CD1c-positive myeloid dendritic cell (primary cell): Measurements from ENCODE around the gene GATA2.

Experiments
- DNase-seq: peaks from one replicate; pipeline ENCODE4 v3.0.0-alpha.2; 2016; ENCODE audit errors: extremely low spot score

GATA2 gene

DNA sequence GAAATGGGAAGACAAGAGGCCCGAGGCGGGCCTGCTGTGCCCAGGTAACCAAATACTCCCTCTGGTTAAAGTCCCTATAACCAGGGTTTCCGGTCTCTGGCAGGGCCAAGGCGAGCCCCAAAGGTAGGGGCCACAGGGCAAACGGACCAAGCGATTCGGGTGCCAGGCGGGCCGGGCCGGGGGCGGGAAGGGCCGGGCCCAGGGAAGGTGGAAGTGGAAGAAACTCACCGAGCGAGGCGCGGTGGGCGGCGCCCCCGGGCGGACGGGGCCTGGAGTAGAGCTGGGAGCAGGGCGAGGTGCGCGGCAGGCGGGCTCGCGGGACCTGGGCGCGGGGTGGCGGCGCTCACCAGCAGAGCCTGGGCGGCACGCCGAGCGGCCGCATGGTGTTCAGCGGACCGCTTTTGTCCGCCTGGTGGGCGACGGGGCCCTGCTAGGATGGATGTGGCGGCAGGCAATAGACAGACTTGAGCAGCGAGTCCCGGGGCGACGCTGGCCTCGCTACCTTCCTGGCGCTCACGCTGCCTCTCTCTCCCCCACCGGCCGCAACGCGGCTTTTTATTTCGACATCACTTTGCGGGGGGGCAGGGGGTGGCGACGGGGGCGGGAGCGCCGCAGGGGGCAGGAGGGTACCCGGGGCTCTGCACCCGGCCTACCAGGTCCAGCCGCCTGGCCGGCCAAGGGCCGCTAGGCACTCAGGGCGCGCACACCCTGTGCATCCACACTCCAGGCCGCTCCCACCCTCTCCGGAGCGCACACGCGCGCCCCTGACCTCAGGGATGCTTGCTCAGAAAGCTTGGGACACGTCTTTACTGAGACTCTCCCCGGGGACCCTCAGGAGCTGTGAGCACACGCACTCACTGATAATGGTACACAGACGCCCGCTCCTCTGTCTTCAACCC is at the start of gene GATA2:
Gene GATA2, minus strand, starts transcription at position 531 of the 899 bp plus-strand sequence. CDS start 6,170 bp downstream, outside the sequence.
- peak; percentile 45 for DNase-seq

GRCh38 chr3:128541246-128541645 is 48.2 kb upstream of the GATA2 start:
- no peak for DNase-seq

GRCh38 chr3:128539376-128539775 is 46.4 kb upstream of the GATA2 start:
- DNase-seq = no peak

DNA sequence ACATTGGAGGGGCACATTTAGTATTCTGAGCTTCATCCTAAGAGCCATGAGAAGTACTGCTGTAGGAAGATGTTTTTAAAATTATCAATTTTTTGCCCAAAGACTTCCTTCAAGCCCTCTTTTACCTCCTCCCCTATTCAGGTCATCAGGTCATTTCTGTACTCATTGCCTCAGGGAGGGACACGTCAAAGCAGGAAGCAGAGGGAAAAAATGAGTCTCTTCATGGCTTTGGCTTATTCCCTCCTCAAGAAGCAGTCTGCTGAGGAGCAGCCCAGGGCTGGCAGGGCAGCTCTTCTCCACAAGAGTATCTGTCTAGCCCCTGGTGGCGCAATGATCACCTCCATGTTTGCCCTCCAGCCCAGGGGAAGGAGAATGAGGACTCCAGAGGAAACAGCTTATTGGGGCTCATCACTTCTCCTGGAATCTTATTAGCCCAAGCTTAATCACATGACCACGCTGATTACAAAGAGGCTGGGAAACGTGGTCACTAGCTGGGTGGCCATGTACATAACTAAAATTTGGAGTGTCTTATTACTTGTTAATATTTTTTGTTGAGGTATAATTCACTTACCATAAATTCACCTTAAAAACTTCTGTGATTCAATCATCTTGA is 44.2 kb upstream of the GATA2 start:
- DNase-seq = no peak

- DNase-seq = peak; percentile 17
Measured at GRCh38 chr3:128532012-128532983, 39.3 kb upstream of the GATA2 start.

DNA sequence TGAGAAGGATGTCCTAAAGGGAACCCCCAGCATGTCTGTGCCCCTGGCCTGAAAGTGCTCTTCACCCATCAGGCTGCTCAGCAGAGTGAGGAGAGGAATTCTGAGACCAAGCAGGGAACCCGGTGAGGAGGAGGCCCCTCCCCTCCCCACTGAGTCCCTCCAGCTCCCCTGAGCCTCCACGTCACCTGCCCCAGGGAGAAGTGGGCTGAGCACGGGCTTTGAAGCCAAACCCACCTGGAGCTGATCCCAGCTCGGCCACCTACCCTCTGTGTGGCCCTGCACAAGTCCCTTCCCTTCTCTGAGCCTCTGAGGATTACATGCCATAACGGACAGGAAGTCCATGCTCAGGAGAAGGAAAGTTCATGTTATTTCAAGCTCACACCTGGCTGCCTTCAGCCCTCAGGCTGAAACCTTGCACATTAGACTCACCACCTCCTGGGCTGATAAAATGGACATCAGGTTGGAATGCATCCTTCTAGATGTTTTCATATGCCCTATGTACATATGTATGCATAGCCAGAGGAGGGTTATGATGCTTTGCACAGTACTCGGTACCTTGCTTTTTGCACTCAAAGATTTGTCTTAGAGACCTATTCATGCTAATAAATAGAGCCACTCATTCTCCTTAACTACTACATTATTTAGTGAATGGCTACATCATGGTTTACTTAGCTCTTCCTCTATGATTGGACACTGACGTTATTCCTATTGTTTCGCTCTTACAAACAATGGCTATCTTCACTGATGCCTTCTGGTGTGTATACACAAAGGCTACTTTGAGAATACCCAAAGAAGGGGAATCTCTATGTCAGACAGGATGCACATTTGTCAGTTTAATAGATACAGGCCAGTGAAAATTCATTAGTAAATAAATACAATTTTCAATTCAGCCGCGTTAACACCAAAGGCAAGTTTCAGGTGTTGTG is 31.6 kb upstream of the GATA2 start:
- no peak for DNase-seq

GRCh38 chr3:128523591-128523990 is 30.6 kb upstream of the GATA2 start:
- DNase-seq = peak; percentile 45

DNA sequence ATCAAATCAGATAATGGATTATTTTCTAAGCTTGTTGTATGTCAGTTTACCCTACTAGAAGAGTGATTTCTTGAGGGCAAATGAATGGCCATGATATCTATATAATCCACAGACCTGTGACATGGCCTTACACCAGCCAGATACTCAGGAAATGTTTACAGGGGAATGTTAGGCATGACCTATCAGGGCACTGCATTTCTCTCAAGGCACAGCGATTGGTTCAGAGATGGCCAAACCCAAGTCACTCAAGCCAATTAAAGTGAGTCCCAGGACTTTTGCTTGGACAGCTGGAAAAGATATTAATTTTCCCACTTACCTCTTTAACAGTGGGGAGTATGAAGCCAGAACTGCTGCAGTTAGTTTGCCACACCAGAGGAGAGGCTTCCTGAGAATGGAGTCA is 28.7 kb upstream of the GATA2 start:
- DNase-seq = no peak

DNA sequence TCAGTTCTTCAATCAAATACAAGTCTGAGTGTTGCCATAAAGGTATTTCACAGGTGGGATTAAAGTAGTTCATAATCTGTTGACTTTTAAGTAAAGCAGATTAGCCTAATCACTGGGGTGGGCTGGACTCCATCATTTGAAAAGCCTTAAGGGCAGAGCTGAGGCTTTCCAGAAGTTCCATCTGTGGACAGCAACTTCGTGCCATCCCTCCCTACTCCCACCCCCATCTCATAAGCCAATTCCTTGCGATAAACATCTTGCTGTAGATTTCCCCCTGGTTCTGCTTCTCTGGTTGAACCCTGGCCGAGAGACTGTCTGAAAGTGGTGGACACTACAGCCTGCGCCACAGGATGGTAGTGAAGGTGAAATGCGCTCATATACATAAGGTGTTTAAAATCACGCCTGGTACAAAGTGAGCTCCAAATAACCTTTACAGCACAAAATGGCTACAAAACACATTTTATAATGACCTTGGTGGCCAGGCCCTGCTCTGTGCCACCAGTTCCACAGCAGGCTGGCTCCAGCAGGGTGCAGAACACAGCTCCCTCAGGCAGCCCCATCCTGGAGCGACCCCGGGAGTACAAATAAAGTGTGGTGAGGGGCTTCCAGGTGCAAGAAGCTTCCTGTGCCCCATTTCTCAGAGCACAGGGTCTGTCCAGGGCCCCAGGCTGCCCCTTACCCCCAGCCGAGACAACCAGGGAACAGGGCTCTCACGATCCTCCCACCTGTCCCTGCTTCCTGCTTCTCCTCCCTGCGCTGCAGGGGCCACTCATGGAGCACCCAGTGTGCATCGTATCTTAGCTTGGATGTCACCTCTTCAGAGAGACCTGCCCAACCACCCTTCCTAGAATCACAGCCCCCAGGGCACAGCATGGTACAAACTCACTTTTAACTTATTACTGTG is 25.8 kb upstream of the GATA2 start:
- DNase-seq = no peak

- no peak for DNase-seq
Measured at GRCh38 chr3:128517648-128518047, 24.6 kb upstream of the GATA2 start.

- peak; percentile 29 for DNase-seq
Measured at GRCh38 chr3:128515967-128516366, 23.0 kb upstream of the GATA2 start.

GRCh38 chr3:128508852-128509251 is 15.9 kb upstream of the GATA2 start:
- no peak for DNase-seq

GRCh38 chr3:128506754-128507153 is 13.8 kb upstream of the GATA2 start:
- no peak for DNase-seq

GRCh38 chr3:128505771-128506170 is 12.8 kb upstream of the GATA2 start:
- peak; percentile 34 for DNase-seq

DNA sequence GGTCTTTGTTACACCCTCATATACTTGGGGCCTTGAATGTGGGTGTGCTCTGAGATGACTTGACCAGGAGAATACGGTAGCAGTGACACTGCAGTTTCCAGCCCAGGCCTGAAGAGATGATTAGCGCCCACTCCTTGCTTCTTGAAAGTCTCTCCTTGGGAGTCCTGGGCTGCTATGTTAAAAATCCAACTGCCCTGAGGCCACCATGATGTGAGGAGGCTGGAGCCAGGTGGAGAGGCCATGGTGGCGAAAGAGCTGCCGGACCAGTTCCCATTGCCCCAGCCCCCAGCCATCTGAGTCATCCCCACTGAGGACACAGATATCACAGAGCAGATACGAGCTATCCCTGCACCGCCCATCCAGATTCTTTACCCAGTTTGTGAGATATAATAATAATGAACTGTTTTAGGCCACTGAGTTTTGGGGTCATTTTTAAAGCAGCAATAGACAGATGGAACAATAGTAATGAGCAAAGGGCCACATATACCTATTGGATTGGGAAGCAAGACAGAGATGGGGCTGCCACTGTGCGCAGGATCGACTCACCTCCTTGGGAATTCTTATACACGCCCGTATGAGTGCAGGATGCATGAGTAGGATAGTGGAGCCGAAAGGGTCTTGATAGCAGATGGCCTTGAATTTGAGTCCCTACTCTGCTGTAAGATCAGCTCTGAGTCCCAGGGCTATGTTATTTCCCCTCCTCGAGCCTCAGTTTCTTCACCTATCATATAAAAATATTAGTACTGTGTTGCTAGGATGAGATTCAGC is 12.1 kb upstream of the GATA2 start:
- DNase-seq = no peak

GRCh38 chr3:128504533-128504915 is 11.5 kb upstream of the GATA2 start:
- no peak for DNase-seq

- DNase-seq = no peak
Measured at GRCh38 chr3:128503751-128504532, 10.9 kb upstream of the GATA2 start.

GRCh38 chr3:128503164-128503651 is 10.2 kb upstream of the GATA2 start:
- no peak for DNase-seq
